Measurements from ENCODE around the gene LHPP.

DNA sequence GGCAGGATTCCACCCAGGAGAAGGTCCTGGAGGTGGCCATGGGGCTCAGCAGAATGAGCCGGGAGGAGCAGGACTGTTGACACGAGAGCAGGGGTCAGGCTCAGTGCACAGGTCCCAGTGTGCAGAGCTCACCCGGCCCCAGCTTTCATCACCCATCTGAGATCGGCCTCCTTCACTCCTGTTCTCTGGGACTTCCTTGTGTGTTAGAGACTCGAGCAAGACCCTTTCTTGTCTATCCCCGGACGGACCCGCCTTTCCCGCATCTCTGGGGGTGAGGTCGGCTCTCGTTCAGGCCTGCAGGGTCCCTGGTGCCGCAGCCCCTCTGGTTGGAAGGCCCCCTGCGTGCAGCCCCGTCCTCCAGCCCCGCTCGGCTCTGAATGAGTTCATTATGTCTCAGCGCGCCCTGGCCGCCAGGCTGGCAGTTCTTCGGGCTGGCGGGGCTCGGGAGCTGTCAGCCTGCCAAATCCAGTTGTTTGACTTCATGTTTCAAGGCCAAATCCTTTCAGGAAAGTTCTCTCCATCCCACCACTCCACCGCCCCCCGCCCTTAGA, 127.9 kb downstream of the LHPP start:
- TF ChIP-seq ISL1 (CRISPR knock-in tag; IDR thresholded peaks at IDR 0.05), result no peak
- TF ChIP-seq, protein P1, sequence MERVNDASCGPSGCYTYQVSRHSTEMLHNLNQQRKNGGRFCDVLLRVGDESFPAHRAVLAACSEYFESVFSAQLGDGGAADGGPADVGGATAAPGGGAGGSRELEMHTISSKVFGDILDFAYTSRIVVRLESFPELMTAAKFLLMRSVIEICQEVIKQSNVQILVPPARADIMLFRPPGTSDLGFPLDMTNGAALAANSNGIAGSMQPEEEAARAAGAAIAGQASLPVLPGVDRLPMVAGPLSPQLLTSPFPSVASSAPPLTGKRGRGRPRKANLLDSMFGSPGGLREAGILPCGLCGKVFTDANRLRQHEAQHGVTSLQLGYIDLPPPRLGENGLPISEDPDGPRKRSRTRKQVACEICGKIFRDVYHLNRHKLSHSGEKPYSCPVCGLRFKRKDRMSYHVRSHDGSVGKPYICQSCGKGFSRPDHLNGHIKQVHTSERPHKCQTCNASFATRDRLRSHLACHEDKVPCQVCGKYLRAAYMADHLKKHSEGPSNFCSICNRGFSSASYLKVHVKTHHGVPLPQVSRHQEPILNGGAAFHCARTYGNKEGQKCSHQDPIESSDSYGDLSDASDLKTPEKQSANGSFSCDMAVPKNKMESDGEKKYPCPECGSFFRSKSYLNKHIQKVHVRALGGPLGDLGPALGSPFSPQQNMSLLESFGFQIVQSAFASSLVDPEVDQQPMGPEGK (CRISPR knock-in tag; IDR thresholded peaks at IDR 0.05; ENCODE audit: borderline replicate concordance), result no peak
- no peak for TF ChIP-seq ZNF8 (CRISPR knock-in tag; IDR thresholded peaks at IDR 0.05)
- TF ChIP-seq BACH2 (CRISPR knock-in tag; IDR thresholded peaks at IDR 0.05; ENCODE audit: borderline replicate concordance), result no peak

Measured in SK-N-SH treated with all-trans-retinoic acid at 6 μM for 48 hours (cell line).